Measurements from ENCODE around the gene CACTIN.

- no peak for TF ChIP-seq EP300 (IDR thresholded peaks at IDR 0.05)
- no peak for TF ChIP-seq POLR2A (IDR thresholded peaks at IDR 0.05)
- TF ChIP-seq CTCF (IDR thresholded peaks at IDR 0.05): no peak
- TF ChIP-seq POLR2AphosphoS5 (IDR thresholded peaks at IDR 0.05): no peak
These were observed 36.6 kb downstream of the CACTIN start for GRCh38 chr19:3589949-3590348.
